Stimulated activated CD4-positive, alpha-beta T cell treated with anti-CD3 and anti-CD28 coated beads, Interleukin-12 subunit alpha, Interleukin-12 subunit beta, amount 100 ng/mL, for 48 hours (primary cell): Measurements from ENCODE around the gene SLC1A3.
"Not testable (repeated sequence)": the region's sequence is repeated elsewhere in the genome, so short reads cannot be mapped to it uniquely, and the experiment has no call there.

Experiments used
- DNase-seq, 3 donors: peaks; one replicate each; pipeline ENCODE4 v3.0.0-alpha.2; 2020; ENCODE audit warnings: low read depth in 2 of 3, low spot score in 1 of 3

SLC1A3 gene

DNA sequence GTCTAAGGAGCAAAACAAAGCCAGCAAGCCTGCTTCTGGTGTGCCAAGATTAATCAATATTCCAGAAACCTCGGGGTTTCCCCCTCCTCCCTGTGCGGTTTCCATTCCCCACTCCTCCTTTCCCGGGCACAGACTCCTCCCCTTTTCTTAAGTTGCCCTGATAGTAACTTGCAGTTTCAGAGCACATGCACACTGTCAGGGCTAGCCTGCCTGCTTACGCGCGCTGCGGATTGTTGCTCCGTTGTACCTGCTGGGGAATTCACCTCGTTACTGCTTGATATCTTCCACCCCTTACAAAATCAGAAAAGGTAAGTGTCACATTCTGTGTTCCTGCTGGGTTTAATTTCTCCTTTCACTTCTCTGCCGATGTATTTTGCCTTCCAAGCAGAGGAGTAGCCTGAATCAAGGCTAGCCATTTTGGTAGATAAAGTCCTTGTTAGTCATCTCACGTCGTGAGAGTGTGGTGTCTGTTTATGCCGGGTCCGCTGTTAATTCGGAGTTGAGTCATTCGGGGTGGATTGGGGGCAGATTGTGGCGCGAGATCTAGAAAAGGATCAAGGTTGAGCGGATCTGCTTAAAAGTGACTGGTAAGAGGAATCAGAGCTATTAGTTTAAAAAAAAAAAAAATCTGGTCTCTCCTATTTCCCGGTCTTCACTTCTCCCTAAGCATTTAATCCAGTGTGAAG is at the start of gene SLC1A3:
Gene SLC1A3 (plus strand): TSS at position 179 of the 686 bp plus-strand sequence. CDS start 1,818 bp downstream, outside the sequence.
- peak; percentile 34 to 37 (median 34) for DNase-seq

DNA sequence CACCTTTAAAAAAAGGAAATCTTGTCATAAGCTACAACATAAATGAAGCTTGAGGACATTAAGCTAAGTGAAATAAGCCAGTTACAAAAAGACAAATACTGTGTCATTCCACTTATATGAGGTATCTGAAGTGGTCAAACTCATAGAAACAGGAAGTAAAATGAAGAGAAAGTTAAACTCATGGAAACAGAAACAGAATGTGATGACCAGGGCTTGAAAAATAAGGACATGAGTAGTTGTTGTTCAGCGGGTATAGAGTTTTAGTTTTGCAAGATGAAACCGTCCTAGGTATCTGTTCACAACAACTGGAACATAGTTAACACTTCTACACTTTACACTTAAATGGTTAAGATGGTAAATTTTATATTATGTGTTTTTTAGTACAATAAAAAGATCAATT is 47.8 kb upstream of the SLC1A3 start:
- DNase-seq = no peak

DNA sequence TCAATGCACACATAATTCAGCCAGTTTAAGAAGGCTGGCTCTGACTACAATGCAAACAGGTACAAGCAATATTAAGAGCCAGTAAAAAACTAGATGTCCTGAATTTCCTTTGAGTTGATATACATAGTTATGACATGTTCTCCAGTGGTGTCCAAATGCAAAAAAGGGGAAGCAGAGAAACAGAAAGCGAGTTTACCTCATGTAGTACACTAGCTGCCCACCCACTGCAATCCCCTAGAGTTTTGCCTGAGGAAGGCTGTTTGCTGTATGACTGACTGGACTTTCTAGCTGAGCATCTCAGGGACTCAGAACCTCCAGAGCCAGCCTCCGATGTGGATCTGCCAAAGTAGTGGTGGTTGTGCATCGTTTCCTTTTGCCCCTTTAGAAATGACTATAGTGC is 44.8 kb upstream of the SLC1A3 start:
- DNase-seq = no peak

DNA sequence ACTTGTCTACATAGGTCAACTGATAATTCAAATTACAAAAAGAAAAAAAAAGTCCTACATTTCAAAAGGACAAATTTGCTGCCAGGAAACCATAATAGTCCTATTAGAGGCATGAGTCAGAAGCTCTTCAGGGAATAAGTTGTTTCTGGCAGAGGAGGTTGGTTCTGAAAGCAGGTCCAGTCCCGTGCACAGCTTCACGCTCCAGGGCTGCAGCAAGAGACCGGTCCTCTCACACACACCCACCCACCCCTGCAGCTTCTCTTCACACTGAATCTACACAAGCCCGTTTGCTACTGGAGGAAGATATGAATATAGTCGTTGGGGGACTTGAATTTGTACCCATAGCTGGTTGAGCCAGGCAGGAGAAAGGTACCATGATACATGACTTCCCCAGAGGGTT is 36.9 kb upstream of the SLC1A3 start:
- no peak for DNase-seq

DNA sequence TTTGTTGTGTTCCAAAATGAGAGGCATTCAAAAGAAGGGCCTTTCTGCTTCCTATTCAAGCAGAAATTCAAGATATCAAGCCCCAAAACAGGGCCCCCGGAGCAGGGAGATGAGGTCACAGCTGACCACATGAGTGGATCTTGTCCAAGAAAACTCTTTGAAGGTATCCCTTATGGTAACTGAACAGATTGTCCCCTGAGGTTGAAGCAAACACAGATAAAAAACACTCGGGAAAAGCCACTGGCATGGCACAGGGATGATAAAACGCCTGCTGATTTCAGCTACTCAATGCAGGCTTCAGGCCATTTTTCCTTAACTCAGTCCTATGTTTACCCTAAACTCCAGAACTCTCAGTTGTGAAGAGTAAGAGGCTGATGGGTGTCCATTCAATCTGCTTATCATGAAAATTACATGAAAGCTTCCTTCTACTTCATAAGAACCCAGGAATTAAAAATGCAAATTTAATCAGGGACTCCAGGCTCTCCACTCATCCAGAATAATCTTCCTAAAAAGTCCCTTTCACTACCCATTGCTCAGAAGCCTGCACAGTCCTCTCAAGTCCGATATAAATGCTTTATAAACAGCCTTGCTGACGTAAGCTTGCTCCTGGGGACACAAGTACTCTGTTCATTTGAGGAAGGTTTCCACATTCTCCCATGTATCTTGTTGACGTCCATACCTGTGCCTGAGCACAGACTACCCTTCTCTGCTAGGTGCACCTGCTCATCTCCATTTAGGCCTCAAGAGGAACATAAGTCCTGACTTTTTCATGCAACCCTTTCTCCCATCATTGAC is 35.9 kb upstream of the SLC1A3 start:
- no peak for DNase-seq

DNA sequence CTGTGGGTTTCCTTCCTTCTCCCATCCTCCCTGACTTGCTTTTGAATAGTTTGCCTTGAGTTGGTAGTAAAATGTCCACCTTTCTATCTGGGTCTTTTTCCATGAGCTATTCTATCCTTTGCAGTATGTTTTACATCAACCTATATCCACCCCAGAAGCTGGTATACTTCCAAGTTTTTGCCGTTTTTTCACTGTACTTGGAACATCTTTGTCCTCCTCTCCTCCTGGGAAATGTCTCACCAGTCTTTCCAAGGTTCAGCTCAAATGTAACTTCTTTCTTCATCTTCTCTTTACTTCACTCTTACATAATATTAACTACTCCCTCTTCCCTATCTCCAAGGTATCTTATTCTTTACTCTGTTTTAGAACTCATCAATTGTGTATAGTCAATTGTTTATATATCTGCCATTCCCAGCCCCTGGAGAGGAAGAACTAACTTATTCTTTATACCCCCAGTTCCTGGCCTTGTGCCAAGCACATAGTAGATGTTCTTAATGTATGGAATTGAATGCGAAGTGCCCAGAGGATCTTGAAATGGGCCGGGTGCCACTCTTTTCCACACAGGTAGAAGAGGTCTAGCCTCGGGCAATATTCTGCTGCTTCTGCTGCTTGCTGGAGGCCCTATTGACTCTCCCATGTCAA is 34.9 kb upstream of the SLC1A3 start:
- no peak for DNase-seq

DNA sequence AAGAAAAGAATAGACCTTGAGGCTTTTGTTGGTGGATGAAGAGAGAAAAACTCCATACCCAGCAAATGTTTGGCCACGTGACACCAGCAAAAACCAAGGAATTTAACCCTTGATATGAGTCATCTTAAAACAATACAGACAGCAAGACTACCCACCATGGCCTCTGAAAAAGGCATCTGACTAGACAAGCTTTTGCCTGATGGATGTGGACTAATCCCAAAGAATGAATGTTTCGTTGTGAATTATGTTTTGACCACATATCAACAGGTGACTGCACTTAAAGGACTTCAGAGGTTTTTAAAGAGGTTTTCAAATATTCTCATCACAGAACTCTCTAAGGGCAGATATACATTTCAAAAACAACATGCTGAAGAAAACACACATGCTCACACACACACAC is 33.0 kb upstream of the SLC1A3 start:
- no peak for DNase-seq

DNA sequence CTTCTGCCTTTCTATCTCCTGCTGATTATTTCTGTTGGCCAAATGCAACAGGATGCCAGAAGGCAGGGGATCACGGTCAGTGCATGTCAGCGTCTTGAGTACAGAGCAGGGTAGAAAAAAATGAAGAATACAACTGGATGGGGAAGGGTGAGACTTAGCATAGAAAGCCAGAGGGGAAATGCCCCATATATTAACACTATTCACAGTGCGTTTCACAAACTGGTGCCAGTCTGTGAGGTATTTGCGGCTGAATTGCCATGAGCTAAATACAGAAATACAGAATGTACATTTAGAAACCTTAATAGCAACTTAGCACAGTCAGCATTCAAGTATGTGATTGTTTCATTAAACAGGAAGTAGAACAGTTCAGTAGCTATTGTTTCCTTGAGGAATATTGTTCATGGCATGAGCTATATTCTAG is 31.0 kb upstream of the SLC1A3 start:
- DNase-seq = no peak

DNA sequence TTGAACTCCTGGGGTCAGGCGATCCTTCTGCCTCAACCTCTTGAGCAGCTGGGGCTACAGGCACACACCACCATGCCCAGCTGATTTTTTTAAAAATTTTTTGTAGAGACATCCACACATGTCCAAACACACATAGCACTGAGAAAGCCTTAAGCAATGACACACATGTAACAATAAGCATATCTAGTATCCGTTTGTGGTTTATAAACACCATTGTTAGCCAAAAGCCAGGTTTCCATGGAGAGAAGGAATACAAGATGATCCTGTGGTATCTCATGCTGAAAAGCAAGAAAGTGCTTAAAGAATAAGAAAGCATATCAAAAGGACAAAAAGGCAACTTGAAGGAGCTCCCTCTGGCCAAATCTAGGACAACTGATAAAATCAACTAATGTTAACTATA is 29.7 kb upstream of the SLC1A3 start:
- DNase-seq = no peak

DNA sequence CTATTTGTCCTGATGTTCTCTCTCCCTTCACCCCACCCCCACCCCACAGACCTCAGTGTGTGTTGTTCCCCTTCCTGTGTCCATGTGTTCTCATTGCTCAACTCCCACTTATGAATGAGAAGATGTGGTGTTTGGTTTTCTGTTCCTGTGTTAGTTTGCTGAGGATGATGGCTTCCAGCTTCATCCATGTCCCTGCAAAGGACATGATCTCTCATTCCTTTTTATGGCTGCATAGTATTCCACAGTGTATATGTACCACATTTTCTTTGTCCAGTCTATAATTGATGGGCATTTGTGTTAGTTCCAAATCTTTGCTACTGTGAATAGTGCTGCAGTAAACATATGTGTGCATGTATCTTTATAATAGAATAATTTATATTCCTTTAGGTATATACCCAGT is 26.5 kb upstream of the SLC1A3 start:
- DNase-seq = not testable (repeated sequence)

DNA sequence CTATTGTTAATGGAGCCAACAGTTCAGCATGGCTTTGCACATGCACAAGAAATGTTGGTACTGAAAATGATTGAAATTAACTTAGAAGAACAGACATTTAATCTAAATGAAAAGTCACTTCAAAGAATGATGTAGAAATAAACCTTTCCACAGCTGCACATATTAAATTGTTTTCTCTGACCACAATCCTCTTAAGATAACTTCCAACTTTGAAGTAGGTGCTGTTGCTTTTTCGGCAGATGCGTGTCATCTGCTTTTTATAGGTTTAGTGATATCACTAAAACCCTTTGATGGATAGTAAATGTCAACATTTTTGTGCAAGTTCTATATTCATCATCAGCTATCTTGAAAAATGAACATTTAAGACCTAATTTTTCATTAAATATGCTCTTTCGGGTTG is 25.3 kb upstream of the SLC1A3 start:
- no peak for DNase-seq

DNA sequence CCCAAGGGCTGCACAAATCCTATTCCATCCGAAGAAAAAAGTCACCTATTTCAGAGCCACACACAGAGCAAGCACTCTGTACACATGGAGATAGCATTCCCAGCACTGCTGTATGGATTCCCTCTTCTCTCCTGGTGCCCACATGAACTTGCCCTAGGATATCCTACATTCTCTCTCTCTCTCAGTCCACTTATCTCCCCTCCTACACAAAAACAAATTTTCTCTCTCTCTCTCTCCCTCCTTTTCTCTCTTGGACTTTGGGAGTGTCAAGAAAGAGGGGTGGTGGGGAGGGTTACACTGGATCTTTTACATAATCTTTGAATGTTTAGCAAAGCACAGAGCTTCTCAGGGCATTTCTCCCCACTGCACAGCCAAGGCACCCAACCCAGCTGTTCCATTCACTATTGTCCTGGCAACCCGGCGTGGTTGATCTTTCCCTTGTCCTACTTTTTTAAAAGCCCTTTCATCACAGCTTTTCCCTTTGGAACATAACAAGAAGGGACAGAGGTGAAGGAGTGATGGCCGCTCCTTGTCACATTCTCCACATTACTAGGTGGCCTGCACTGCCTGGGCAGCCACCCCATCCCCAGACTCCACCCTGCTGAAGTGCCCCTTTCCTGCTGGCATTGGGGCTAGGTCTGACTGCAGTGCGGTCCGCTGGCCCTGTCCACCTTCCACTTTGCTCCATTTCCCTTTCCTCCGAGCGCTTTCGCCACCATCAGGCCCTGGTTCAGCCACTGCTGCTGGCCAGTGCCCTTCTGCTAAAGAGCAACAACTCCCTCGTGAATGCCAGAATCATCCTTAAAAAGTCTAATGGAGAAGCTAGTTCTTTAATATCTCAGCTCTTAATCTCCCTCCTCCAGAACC is 22.2 kb upstream of the SLC1A3 start:
- no peak for DNase-seq

DNA sequence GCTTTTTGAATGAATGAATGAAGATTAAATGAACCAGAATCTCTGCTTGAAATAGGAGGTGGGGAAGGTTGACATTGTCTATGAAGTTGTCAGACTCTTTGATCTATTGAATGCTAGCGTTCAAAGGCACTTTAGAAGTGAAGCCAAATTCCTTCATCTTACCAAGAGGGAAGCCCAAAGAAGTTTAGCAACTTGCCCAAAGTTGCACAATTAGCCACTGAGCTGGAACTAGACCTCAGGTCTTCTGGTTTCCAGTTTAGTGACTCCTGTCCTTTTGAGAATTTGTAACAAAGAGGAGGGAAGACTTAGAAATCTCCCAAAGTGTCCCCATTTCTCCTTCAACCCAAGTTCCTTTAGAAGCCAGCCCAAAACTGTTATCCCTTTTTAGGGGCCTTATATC is 20.7 kb upstream of the SLC1A3 start:
- DNase-seq = no peak

DNA sequence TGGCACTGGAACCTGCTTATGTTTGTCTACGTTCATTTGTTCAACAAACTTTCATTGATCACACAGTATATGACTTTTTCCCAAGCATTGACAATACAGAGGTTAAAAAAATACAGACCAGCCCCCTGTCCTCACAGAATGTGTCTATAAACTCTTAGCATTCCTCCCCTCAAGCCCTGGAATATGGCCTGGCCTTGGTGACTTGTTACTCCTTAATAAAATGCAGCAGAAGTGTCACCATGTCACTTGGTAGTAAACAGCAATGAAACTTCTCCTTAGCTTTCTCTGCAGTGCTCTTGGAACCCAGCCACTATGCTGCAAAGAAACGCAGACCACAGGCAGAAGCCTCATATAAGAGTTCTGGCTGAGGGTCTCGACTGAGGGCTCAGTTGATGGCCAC is 19.1 kb upstream of the SLC1A3 start:
- no peak for DNase-seq

DNA sequence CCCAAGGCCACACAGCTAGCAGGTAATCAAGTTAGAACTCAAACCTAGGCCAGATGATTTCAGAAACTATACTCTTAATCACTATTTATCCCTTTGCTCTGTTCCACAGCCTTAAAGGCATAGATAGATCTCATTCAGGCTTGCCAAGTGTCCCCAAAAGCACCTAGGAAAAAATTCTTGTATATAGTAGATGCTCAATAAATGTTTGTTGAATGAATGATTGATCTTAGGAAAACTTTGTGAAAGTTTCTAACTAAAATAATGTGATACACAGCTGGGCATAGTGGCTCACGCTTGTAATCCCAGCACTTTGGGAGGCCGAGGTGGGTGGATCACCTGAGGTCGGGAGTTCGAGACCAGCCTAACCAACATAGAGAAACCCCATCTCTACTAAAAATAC is 16.7 kb upstream of the SLC1A3 start:
- not testable (repeated sequence) for DNase-seq

DNA sequence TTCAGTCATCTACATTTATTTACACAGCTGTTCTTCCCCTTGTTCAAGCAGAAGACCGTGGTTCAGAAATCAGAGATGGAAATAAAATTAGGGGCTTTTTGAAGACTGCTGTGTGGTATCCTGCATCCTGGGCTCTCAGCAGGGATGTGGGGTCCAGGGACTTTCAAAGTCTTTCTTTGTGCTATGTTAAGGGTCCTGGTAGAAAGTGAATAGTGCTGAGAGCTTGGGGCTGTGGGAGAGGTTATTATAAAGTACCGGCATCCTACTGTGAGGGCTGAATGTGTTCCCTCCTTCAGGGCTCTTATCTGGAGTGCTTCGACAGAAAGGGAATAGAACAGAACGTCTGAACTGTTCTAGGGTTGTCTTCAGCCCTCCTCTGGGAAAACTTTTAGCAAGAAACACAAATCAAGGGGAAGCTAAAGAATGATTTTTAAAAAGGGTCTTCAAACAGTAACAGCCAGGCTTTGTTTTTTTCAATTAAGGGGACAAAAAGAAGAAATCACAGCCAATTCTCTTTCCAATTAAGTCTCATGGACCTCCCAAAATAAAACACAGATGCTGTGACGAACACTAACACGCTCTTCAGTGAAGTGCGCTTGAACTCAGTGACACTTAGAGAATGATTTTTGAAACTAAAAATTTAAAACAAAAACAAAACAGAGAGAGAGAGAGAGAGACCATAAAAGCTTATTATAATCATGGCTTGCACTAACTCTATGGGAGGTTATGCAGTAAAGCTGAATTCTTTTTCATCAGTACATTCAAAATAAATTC is 15.7 kb upstream of the SLC1A3 start:
- DNase-seq = no peak

DNA sequence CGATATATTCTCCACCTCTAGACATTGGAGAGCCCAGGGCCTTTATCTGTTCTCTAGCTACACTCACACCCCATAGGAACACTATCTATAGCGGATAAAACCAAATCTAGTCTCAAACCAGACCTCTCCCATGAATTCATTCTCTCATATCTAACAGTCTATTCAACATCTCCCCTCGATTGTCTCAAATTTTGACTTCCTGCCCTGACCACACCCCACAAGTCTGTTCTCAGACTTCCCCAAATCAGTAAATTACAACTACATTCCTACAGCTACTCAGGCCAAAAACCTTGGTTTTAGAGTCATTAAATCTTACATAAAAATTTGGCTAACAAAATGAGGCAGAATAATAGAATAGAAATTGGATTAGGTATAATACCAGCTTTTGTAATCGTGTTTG is 12.5 kb upstream of the SLC1A3 start:
- no peak for DNase-seq

DNA sequence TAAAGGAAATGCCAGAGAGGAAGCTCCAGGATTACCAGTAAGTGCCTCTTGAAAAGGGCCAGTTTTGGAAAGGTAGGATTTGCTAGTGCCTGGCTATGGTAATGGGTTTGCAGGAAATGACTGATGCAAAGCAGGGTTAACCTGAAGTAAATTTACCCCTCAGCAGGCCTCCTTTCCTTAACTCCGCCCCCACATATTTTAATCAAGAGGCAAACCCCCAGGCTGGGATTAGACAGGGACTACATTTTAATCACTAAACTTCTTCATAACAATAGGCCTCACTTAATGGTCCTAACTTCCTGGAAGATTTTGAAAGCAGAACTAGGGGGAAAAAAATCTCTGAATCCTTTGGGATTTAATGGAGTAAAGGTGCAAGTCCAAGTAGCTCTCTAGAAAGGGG is 10.2 kb upstream of the SLC1A3 start:
- no peak for DNase-seq

DNA sequence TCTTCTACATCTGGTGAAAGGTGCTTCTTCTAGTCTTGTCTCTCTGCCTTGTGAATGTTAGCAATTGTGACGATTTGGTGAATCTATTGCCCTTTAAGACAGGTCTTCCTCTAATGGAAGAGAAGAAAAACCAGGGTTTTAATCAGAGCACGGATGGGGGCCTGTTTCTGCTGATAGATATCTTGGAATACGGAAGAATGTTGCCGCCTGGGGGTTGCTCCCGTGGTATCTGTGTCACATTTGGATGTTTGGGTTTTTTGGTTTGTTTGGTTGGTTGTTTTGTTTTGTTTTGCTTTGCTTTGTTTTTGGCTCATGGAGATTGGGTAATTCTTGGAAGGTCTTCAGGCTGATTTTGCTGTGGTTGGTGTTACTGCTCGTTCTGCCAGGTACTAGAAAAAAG is 9.7 kb upstream of the SLC1A3 start:
- no peak for DNase-seq

DNA sequence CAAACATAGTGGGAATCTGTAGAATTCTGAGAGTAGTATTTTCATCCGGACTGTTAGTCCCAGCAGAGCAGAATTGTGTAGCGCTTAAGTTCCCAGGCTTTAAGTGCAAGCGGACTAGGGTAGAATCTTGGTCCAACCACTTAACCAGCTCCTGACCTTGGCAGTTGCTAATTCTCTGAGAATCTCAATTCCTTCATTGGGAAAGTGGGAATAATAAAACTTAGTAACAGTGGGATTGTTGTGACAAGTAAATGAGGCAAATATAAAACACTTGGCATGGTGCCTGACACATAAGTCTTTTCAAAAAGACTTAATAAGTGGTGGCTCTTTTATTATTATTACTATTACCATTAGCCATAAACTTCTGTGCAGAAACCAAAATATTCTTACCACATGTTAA is 8.4 kb upstream of the SLC1A3 start:
- DNase-seq = no peak
